SK-N-SH (cell line): ENCODE results near the gene KCNE2. TPM values are rescaled to one million over a fixed set of nuclear protein-coding genes. Genes with fewer than 3 reads are reported as not detected.
"Not testable (repeated sequence)": the region's sequence is repeated elsewhere in the genome, so short reads cannot be mapped to it uniquely, and the experiment has no call there.

Source experiments
- CTCF ChIA-PET: fragments of 300-600, 350-600 bp; formaldehyde crosslinking; extraction: SDS; loops from one replicate; lab custom pipeline; 2021; lab: Yijun Ruan, JAX
- POLR2A ChIA-PET: fragments of 350-600 bp; sonication (Branson Sonifier 250); formaldehyde crosslinking; extraction: SDS; loops from one replicate; lab custom pipeline; 2020; ENCODE audit warnings: antibody characterized with exemption, inconsistent platforms; lab: Yijun Ruan, JAX
- DNase-seq: peaks from one replicate; pipeline ENCODE4 v3.0.0; 2012
- H2AFZ ChIP-seq: fragments of 200-600 bp; sonication (generic); 2 replicates; pipeline ENCODE4 v1.8.1; 2016; ENCODE audit warnings: antibody characterized with exemption, mild to moderate bottlenecking, low read depth
- H3F3A ChIP-seq: fragments of 200-600 bp; sonication (generic); replicated peaks from 2 replicates; pipeline ENCODE3; 2016; ENCODE audit warnings: antibody characterized with exemption, mild to moderate bottlenecking; ENCODE audit not compliant: insufficient read depth
- H3K27ac ChIP-seq, 2 experiments: fragments of 200-500 bp in 1 of 2; fragments of 200-600 bp in 1 of 2; sonication (Bioruptor generic) in 1 of 2; sonication (generic), shearing (Covaris generic) in 1 of 2; 2 replicates each; pipeline versions ENCODE4 v1.5.1 to v1.6.1; 2014 to 2016; ENCODE audit warnings: low read depth in 2 of 2, inconsistent platforms in 1 of 2, low read length in 1 of 2, mild to moderate bottlenecking in 1 of 2, mixed read lengths in 1 of 2
- H3K27me3 ChIP-seq: fragments of 200-600 bp; sonication (generic), shearing (Covaris generic); 2 replicates; pipeline ENCODE4 v1.6.1; 2016; ENCODE audit warnings: mixed run types; ENCODE audit not compliant: insufficient read depth
- H3K36me3 ChIP-seq, 2 experiments: fragments of 200-500 bp in 1 of 2; fragments of 200-600 bp in 1 of 2; sonication (Bioruptor generic) in 1 of 2; sonication (generic) in 1 of 2; replicated peaks in 1 of 2; 2 replicates each; pipeline versions ENCODE3 to v1.5.1; 2014 to 2016; ENCODE audit warnings: low read length in 1 of 2, mild to moderate bottlenecking in 1 of 2; ENCODE audit not compliant: insufficient read depth in 2 of 2, control insufficient read depth in 1 of 2
- H3K4me1 ChIP-seq, 2 experiments: fragments of 200-500 bp in 1 of 2; fragments of 200-600 bp in 1 of 2; sonication (Bioruptor generic) in 1 of 2; sonication (generic), shearing (Covaris generic) in 1 of 2; 2 replicates each; pipeline versions ENCODE4 v1.5.1 to v1.6.1; 2014 to 2016; ENCODE audit warnings: low read depth in 1 of 2, low read length in 1 of 2, mixed run types in 1 of 2; ENCODE audit not compliant: insufficient read depth in 2 of 2, control insufficient read depth in 1 of 2
- H3K4me2 ChIP-seq: fragments of 200-600 bp; sonication (generic), shearing (Covaris generic); 2 replicates; pipeline ENCODE4 v1.6.1; 2017; ENCODE audit warnings: mixed run types
- H3K4me3 ChIP-seq, 2 experiments: fragments of 200-500 bp in 1 of 2; fragments of 200-600 bp in 1 of 2; sonication (Bioruptor generic) in 1 of 2; sonication (generic), shearing (Covaris generic) in 1 of 2; 2 replicates each; pipeline versions ENCODE4 v1.5.1 to v1.8.1; 2014 to 2016; ENCODE audit warnings: low read depth in 2 of 2, inconsistent platforms in 1 of 2, low read length in 1 of 2, mild to moderate bottlenecking in 1 of 2, mixed read lengths in 1 of 2, moderate library complexity in 1 of 2
- H3K79me2 ChIP-seq: fragments of 200-600 bp; sonication (generic); 2 replicates; pipeline ENCODE4 v1.8.1; 2017; ENCODE audit warnings: mild to moderate bottlenecking; ENCODE audit not compliant: insufficient read depth
- H3K9ac ChIP-seq: fragments of 200-600 bp; sonication (generic); 2 replicates; pipeline ENCODE4 v1.6.1; 2017; ENCODE audit warnings: mixed run types
- H3K9me2 ChIP-seq: fragments of 200-600 bp; sonication (generic); 2 replicates; pipeline ENCODE4 v1.6.1; 2017; ENCODE audit warnings: mixed run types
- H3K9me3 ChIP-seq: fragments of 200-600 bp; sonication (generic); 2 replicates; pipeline ENCODE4 v1.6.1; 2017; ENCODE audit warnings: mixed run types, mild to moderate bottlenecking, moderate library complexity
- H4K20me1 ChIP-seq: fragments of 200-600 bp; sonication (generic); 2 replicates; pipeline ENCODE4 v1.6.1; 2017; ENCODE audit warnings: mild to moderate bottlenecking, mixed run types; ENCODE audit not compliant: insufficient read depth
- WGBS: methylation state at CpG from one replicate; pipeline ENCODE4 v1.1.6; 2017; ENCODE audit warnings: low lambda C conversion rate; 5-methylcytosine and 5-hydroxymethylcytosine counted together
- polyA plus RNA-seq, 3 experiments: library from polyadenylated mRNA; depleted of rRNA; stranded (reverse); fragments of >200 nt; gene quantifications; 2 replicates each; pipeline ENCODE4 v1.2.3, GENCODE V29; 2012

The KCNE2 gene
- polyA plus RNA-seq, 1 of the 3 experiments (the other 2 are of a cell fraction) = 0.05 TPM

GRCh38 chr21:34406676-34407075 lies 42.9 kb downstream of the KCNE2 start:
- H3K4me2 ChIP-seq, H2AFZ ChIP-seq, H3K4me3 ChIP-seq, H3K9me3 ChIP-seq, H4K20me1 ChIP-seq, H3K9ac ChIP-seq, H3K36me3 ChIP-seq, H3K79me2 ChIP-seq, DNase-seq, H3F3A ChIP-seq, CTCF ChIA-PET, H3K9me2 ChIP-seq, H3K27me3 ChIP-seq, POLR2A ChIA-PET, H3K27ac ChIP-seq, H3K4me1 ChIP-seq: not testable (repeated sequence)
- no CpG with 5 or more reads among the region's 2 CpGs for WGBS

DNA sequence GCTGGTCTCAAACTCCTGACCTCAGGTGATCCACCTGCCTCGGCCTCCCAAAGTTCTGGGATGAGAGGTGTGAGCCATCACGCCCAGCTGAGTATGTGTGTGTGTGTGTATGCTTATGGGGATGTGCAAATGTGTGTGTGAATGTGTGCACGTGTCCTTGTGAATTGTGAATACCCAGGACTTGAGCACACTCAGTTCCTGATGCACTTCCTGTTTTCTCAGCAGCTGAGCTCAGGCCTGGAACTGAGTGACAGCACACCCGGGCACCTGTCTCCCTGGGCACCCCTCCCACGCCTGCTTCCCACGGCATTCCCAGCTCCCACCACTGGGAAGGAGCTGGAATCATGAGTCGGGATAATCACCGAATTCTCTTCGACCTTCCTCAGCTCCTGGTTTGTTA lies 43.5 kb downstream of the KCNE2 start:
- H3K4me2 ChIP-seq, CTCF ChIA-PET, H3K4me1 ChIP-seq, H4K20me1 ChIP-seq, DNase-seq, H3K36me3 ChIP-seq, H3K9me2 ChIP-seq, H2AFZ ChIP-seq, H3K27ac ChIP-seq, H3K4me3 ChIP-seq, POLR2A ChIA-PET, H3K79me2 ChIP-seq, H3K9ac ChIP-seq, H3K27me3 ChIP-seq, H3K9me3 ChIP-seq, H3F3A ChIP-seq: not testable (repeated sequence)
- WGBS = no CpG with 5 or more reads among the region's 9 CpGs

DNA sequence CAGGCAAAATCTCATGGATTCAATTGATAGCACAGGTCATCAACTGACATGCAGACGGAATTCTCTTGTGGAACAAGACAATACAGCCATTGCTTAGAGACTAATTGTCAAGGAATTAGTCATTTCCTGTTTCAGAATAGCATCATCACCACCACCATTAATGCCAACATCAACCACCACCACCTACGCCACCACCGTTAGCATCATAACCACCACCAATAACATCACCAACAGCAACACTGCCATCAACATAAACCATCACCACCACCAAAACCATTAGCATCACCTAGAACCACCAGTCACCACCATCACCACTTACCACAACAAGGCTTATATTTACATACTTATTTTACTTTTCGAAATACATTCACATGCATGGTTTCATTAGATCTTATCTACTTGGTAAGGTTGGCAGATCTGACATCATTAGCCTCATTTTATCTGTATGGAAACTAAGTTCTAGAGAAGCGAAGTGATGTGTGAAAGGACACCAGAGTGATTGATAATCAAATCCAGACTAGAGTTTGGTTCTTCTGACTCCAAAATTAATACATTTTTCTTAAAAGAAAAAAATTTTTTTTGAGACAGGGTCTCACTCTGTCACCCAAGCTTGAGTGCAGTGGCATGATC lies 53.8 kb downstream of the KCNE2 start:
- H3K9me3 ChIP-seq, H3K9ac ChIP-seq, H4K20me1 ChIP-seq, CTCF ChIA-PET, H3K27ac ChIP-seq, H3K36me3 ChIP-seq, H3K4me2 ChIP-seq, H3K4me3 ChIP-seq, H3K9me2 ChIP-seq, H3K79me2 ChIP-seq, H3F3A ChIP-seq, H3K4me1 ChIP-seq, DNase-seq, H2AFZ ChIP-seq, H3K27me3 ChIP-seq, POLR2A ChIA-PET: not testable (repeated sequence)
- WGBS = no CpG with 5 or more reads among the region's 5 CpGs

Other genes with a start within 250 kb of the KCNE2 start
- 15.0 and 21.6 TPM in 2 replicates for gene SMIM11, start 11.5 kb downstream of the KCNE2 start, polyA plus RNA-seq (2012; rRNA removed)
- gene SMIM34, start 59.9 kb downstream of the KCNE2 start, polyA plus RNA-seq (2012; rRNA removed) = not detected in 2 replicates
- 0.06 and 0.16 TPM in 2 replicates for gene KCNE1, start 148.2 kb downstream of the KCNE2 start, polyA plus RNA-seq (2012; rRNA removed)